ENCODE data around the gene SUPT3H. TPM values are rescaled to one million over a fixed set of nuclear protein-coding genes. Genes with fewer than 3 reads are reported as not detected.
A peak's percentile ranks its signal among the peaks of the same experiment; 100 is the strongest.

Gene SUPT3H
- total RNA-seq, 1 donor, result 4.7 TPM

DNA sequence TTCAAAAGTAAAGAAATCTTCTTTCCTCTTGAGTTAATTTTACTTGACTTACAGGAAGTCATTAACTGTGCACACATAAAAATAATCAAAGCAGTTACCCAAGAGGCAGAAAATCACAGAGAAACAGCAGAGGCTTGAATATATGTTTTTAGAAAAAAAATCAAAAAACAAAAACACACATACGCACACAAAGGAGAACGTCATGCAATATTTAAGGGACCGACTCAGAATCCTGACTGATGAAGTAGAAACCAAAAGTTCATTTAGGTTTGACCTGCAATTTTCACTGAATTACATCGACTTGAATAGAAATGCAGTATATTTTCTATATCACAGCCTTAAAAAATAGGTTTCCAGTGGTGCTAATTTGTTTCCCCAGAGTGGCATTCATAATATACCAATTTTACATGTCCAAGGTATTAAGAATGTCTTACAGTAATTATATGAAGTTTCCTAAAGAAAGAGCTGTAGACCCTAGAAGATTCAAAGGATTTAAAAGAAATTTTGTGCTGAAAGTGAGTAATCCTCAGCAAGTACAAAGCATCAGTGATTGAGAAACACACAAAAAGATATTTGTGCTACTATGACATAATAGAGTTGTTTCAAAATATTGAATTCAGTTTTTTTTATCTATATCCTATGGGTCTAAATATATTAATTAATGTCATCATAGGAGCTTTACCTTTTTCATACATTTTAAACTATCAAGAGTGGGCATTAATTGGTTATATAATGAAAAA, 408.1 kb downstream of the SUPT3H start:
- DNase-seq (ENCODE audit: insufficient read length, low spot score, missing footprints), result no peak
- no peaks in the 10 kb centered on the region for H4K20me1 ChIP-seq (ENCODE audit: insufficient read depth, low read length)
- H3K4me2 ChIP-seq (ENCODE audit: insufficient read depth, low read length), result peak overlapping the region; percentile 30
- TF ChIP-seq, protein P1, sequence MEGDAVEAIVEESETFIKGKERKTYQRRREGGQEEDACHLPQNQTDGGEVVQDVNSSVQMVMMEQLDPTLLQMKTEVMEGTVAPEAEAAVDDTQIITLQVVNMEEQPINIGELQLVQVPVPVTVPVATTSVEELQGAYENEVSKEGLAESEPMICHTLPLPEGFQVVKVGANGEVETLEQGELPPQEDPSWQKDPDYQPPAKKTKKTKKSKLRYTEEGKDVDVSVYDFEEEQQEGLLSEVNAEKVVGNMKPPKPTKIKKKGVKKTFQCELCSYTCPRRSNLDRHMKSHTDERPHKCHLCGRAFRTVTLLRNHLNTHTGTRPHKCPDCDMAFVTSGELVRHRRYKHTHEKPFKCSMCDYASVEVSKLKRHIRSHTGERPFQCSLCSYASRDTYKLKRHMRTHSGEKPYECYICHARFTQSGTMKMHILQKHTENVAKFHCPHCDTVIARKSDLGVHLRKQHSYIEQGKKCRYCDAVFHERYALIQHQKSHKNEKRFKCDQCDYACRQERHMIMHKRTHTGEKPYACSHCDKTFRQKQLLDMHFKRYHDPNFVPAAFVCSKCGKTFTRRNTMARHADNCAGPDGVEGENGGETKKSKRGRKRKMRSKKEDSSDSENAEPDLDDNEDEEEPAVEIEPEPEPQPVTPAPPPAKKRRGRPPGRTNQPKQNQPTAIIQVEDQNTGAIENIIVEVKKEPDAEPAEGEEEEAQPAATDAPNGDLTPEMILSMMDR (IDR thresholded peaks at IDR 0.05; ENCODE audit: extremely low read depth, low read depth, low read length), result no peak
- H2AFZ ChIP-seq (ENCODE audit: low read length), result no peak overlapping the region
- H3K36me3 ChIP-seq (ENCODE audit: insufficient read depth, low read length), result no peaks in the 10 kb centered on the region
- H3K79me2 ChIP-seq (ENCODE audit: insufficient read depth, low read length), result no peaks in the 10 kb centered on the region
- H3K9me3 ChIP-seq (ENCODE audit: low read depth, low read length), result no peaks in the 10 kb centered on the region
- H3K4me1 ChIP-seq (ENCODE audit: insufficient read depth, low read length), result peaks cover 7% of the 10 kb centered on the region
- H3K27ac ChIP-seq (ENCODE audit: low read depth, low read length), result no peak overlapping the region
- H3K27me3 ChIP-seq (ENCODE audit: insufficient read depth, low read length), result no peaks in the 10 kb centered on the region
- no peak overlapping the region for H3K4me3 ChIP-seq (ENCODE audit: insufficient read depth, low read length)

DNA sequence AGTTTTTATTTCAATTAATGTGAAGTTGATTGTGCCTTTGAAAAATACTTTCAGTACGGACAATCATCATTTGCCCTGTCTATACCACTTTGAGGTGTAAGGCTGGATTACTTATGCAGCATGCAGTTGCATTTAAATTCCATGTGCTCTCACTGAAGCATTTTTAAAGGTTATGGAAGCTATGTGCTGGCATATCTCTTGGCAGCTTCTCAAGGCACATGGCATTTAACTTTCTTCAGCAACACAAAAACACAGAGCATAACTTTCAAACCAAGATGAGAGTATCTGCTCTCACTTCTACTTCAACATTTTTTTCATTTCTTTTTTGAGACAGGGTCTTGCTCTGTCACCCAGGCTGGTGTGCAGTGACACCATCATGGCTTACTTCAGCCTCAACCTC, 410.3 kb downstream of the SUPT3H start:
- DNase-seq (ENCODE audit: insufficient read length, low spot score, missing footprints), result no peak
- no peak overlapping the region for H3K27ac ChIP-seq (ENCODE audit: low read depth, low read length)
- no peaks in the 10 kb centered on the region for H3K79me2 ChIP-seq (ENCODE audit: insufficient read depth, low read length)
- no peaks in the 10 kb centered on the region for H4K20me1 ChIP-seq (ENCODE audit: insufficient read depth, low read length)
- H2AFZ ChIP-seq (ENCODE audit: low read length), result no peak overlapping the region
- H3K36me3 ChIP-seq (ENCODE audit: insufficient read depth, low read length), result no peaks in the 10 kb centered on the region
- H3K4me2 ChIP-seq (ENCODE audit: insufficient read depth, low read length), result no peak overlapping the region
- no peaks in the 10 kb centered on the region for H3K9me3 ChIP-seq (ENCODE audit: low read depth, low read length)
- H3K4me1 ChIP-seq (ENCODE audit: insufficient read depth, low read length), result peaks cover 7% of the 10 kb centered on the region
- H3K4me3 ChIP-seq (ENCODE audit: insufficient read depth, low read length), result no peak overlapping the region
- no peaks in the 10 kb centered on the region for H3K27me3 ChIP-seq (ENCODE audit: insufficient read depth, low read length)
- TF ChIP-seq, protein P1 (IDR thresholded peaks at IDR 0.05; ENCODE audit: extremely low read depth, low read depth, low read length), result no peak

DNA sequence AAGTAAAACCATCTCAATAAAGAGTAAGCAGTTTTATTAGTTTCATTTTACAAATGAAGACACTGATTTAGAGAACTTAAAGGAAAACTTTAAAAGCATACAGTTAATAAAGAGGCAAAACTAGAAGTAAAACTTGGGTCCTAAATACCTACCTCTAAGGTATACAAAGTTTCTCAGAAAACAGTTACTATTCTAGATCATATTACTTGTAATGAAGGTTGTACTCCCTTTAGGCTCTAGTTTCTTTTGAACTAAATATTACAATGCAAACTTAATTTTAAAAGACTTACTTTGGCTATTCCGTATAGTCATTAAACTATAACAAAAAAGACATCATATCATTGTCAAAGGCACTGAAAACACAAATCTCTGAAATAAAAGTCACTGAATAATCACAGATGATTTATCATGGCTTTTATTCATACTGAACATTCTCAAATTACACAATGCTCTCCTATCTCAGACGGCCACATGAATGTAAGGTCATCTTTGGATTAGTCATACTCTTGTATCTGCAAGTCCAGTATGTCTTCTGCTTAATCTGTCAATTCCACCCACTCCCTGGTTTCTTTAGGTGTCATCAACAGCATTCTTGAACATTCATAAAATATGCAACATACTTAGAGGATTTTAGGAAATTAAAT, 411.2 kb downstream of the SUPT3H start:
- TF ChIP-seq, protein P1 (IDR thresholded peaks at IDR 0.05; ENCODE audit: extremely low read depth, low read depth, low read length), result no peak
- H3K4me3 ChIP-seq (ENCODE audit: insufficient read depth, low read length), result no peak overlapping the region
- no peak for DNase-seq (ENCODE audit: insufficient read length, low spot score, missing footprints)

DNA sequence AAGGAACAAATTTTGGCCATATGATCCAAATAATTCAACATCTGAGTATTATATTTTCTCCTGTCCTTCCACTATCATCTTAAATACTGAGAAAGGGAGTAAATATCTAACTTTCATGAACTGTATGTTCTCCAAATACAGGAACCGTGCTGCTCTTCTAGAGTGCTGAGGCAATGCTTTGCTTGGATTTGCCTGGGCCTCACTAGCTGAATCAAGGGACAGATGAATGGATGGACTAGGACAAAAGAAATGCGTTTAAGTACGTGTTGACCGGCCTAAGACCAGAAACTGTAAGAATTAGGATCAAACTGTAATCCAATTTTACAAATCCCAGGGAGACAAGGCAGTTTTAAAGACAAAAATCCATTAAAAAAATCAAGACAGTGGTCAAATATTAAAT, 412.0 kb downstream of the SUPT3H start:
- no peak for DNase-seq (ENCODE audit: insufficient read length, low spot score, missing footprints)
- Histone ChIP-seq H3K36me3 (ENCODE audit: insufficient read depth, low read length) (no peaks in the 10 kb centered on the region), H3K27me3 (ENCODE audit: insufficient read depth, low read length) (no peaks in the 10 kb centered on the region), H3K4me1 (ENCODE audit: insufficient read depth, low read length) (peaks cover 7% of the 10 kb centered on the region), H3K4me2 (ENCODE audit: insufficient read depth, low read length) (no peak overlapping the region), H2AFZ (ENCODE audit: low read length) (no peak overlapping the region), H3K27ac (ENCODE audit: low read depth, low read length) (no peak overlapping the region), H3K9me3 (ENCODE audit: low read depth, low read length) (no peaks in the 10 kb centered on the region), H3K79me2 (ENCODE audit: insufficient read depth, low read length) (no peaks in the 10 kb centered on the region), H4K20me1 (ENCODE audit: insufficient read depth, low read length) (no peaks in the 10 kb centered on the region), H3K4me3 (ENCODE audit: insufficient read depth, low read length) (no peak overlapping the region)
- TF ChIP-seq, protein P1 (IDR thresholded peaks at IDR 0.05; ENCODE audit: extremely low read depth, low read depth, low read length), result no peak

More for the DNA sequence above, 411.2 kb downstream of the SUPT3H start:
- Histone ChIP-seq H3K36me3 (ENCODE audit: insufficient read depth, low read length) (no peaks in the 10 kb centered on the region), H3K79me2 (ENCODE audit: insufficient read depth, low read length) (no peaks in the 10 kb centered on the region), H3K27me3 (ENCODE audit: insufficient read depth, low read length) (no peaks in the 10 kb centered on the region), H4K20me1 (ENCODE audit: insufficient read depth, low read length) (no peaks in the 10 kb centered on the region), H3K9me3 (ENCODE audit: low read depth, low read length) (no peaks in the 10 kb centered on the region), H3K27ac (ENCODE audit: low read depth, low read length) (no peak overlapping the region), H2AFZ (ENCODE audit: low read length) (no peak overlapping the region), H3K4me1 (ENCODE audit: insufficient read depth, low read length) (peaks cover 7% of the 10 kb centered on the region), H3K4me2 (ENCODE audit: insufficient read depth, low read length) (no peak overlapping the region)

Measured in osteoblast (primary cell).